ENCODE results near the gene TRAPPC13. TPM values are rescaled to one million over a fixed set of nuclear protein-coding genes. Genes with fewer than 3 reads are reported as not detected.
A peak's percentile ranks its signal among the peaks of the same experiment; 100 is the strongest.

Gene TRAPPC13
- total RNA-seq, 1 experiment from 2014 or later = 28.2 TPM

DNA sequence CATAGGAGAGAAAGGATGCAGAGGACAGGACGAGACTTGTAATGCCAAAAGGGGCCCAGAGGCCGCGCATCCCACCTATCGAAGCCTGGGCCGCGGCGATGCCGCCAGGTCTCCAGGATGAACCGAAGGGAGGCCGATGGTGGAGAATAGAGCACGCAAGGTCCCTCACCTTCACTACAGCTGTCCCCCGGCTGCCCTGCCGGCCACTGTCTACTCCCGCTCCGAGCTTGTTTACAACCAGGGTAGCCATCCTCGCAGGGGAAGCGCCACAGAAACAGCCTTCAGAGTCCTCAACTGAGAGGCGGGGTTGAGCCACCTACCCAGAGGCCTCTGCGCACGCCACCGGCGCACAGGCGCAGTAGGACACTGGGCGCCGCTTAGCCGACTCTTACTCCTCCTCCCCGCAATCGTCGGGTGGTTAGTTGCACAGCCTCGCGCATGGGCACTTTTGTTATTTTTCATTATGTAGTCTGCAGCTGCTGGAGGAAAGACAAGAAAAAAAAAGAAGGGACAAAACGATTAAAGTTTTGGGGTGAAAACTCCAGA lies 729 bp upstream of the TRAPPC13 start, which contains the start of gene TRIM23:
TSS of gene TRIM23 (minus strand) at position 309 of the 546 bp plus-strand sequence. CDS start at position 250, 59 bp downstream.
- Mint-ChIP-seq H3K4me1 (ENCODE audit: low read depth, unreplicated experiment) (no peaks in the 10 kb centered on the region), H3K27me3 (ENCODE audit: unreplicated experiment) (no peaks in the 10 kb centered on the region), H3K27ac (ENCODE audit: unreplicated experiment) (peak within 1 kb of the TSS; percentile 98), H3K9me3 (ENCODE audit: low read depth, unreplicated experiment) (no peaks in the 10 kb centered on the region), H3K4me3 (ENCODE audit: low read depth, unreplicated experiment) (peak within 1 kb of the TSS; percentile 99), H3K36me3 (ENCODE audit: insufficient read depth, unreplicated experiment) (peaks cover 28% of the 10 kb centered on the region)
- peak; percentile 89 for DNase-seq
- intact Hi-C loops (cut with micrococcal nuclease; ENCODE audit: unreplicated experiment) = loop anchor here (1.0 kb wide), 1 partner anchor 13 kb away; no protein-coding TSS in a partner anchor
- CTCF ChIA-PET = interaction anchor here (0.6 to 0.9 kb wide), 2 partner anchors 12 to 669 kb away, joined by 3 to 7 read pairs; no protein-coding TSS in a partner anchor
- no TSS peak for BruUV-seq (replicated peaks)
- TF ChIP-seq, protein P1, sequence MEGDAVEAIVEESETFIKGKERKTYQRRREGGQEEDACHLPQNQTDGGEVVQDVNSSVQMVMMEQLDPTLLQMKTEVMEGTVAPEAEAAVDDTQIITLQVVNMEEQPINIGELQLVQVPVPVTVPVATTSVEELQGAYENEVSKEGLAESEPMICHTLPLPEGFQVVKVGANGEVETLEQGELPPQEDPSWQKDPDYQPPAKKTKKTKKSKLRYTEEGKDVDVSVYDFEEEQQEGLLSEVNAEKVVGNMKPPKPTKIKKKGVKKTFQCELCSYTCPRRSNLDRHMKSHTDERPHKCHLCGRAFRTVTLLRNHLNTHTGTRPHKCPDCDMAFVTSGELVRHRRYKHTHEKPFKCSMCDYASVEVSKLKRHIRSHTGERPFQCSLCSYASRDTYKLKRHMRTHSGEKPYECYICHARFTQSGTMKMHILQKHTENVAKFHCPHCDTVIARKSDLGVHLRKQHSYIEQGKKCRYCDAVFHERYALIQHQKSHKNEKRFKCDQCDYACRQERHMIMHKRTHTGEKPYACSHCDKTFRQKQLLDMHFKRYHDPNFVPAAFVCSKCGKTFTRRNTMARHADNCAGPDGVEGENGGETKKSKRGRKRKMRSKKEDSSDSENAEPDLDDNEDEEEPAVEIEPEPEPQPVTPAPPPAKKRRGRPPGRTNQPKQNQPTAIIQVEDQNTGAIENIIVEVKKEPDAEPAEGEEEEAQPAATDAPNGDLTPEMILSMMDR (IDR thresholded peaks at IDR 0.05; ENCODE audit: unreplicated experiment) = no peak

GRCh38 chr5:65625743-65626142 lies 916 bp downstream of the TRAPPC13 start:
- H3K4me1 Mint-ChIP-seq (ENCODE audit: low read depth, unreplicated experiment) = no peaks in the 10 kb centered on the region
- H3K4me3 Mint-ChIP-seq (ENCODE audit: low read depth, unreplicated experiment) = peak overlapping the region; percentile 99
- no peaks in the 10 kb centered on the region for H3K9me3 Mint-ChIP-seq (ENCODE audit: low read depth, unreplicated experiment)
- CTCF ChIA-PET = interaction anchor here (1.4 kb wide), 1 partner anchor 14 kb away, joined by 5 read pairs; no protein-coding TSS in a partner anchor
- DNase-seq = no peak
- intact Hi-C loops (cut with micrococcal nuclease; ENCODE audit: unreplicated experiment) = no loop called here
- TF ChIP-seq, protein P1 (IDR thresholded peaks at IDR 0.05; ENCODE audit: unreplicated experiment) = no peak
- no TSS peak for BruUV-seq (replicated peaks)
- H3K27me3 Mint-ChIP-seq (ENCODE audit: unreplicated experiment) = no peaks in the 10 kb centered on the region
- peak overlapping the region; percentile 98 for H3K27ac Mint-ChIP-seq (ENCODE audit: unreplicated experiment)
- peaks cover 28% of the 10 kb centered on the region for H3K36me3 Mint-ChIP-seq (ENCODE audit: insufficient read depth, unreplicated experiment)

DNA sequence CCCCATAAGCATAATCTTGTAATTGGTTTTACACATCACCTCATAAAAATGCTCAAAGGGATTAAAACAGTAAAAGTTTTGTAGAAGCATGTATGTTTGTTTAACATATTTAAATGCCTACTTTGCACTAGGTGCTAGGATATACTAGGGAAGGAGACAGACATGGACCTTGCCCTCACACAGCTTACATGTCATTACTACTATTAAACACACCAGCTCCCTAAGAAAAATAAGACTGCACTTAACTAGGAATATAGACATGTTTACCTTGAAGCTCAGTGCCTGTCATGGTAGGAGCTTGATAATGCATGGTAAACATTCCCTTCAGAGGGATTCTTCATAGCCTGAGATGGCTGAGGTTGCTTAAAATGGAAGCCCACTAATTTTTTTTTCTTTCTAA lies 6.2 kb downstream of the TRAPPC13 start:
- Mint-ChIP-seq H3K27me3 (ENCODE audit: unreplicated experiment) (no peaks in the 10 kb centered on the region), H3K9me3 (ENCODE audit: low read depth, unreplicated experiment) (no peaks in the 10 kb centered on the region), H3K4me3 (ENCODE audit: low read depth, unreplicated experiment) (no peak overlapping the region), H3K27ac (ENCODE audit: unreplicated experiment) (no peak overlapping the region), H3K36me3 (ENCODE audit: insufficient read depth, unreplicated experiment) (no peaks in the 10 kb centered on the region), H3K4me1 (ENCODE audit: low read depth, unreplicated experiment) (no peaks in the 10 kb centered on the region)
- no TSS peak for BruUV-seq (replicated peaks)
- no peak for DNase-seq
- TF ChIP-seq, protein P1 (IDR thresholded peaks at IDR 0.05; ENCODE audit: unreplicated experiment) = no peak
- intact Hi-C loops (cut with micrococcal nuclease; ENCODE audit: unreplicated experiment) = no loop called here
- CTCF ChIA-PET = no interaction called here

- intact Hi-C loops (cut with micrococcal nuclease; ENCODE audit: unreplicated experiment) = no loop called here
- H3K4me1 Mint-ChIP-seq (ENCODE audit: low read depth, unreplicated experiment) = no peaks in the 10 kb centered on the region
- H3K27me3 Mint-ChIP-seq (ENCODE audit: unreplicated experiment) = no peaks in the 10 kb centered on the region
- no peak for DNase-seq
- CTCF ChIA-PET = no interaction called here
- no peak overlapping the region for H3K4me3 Mint-ChIP-seq (ENCODE audit: low read depth, unreplicated experiment)
- BruUV-seq (replicated peaks) = no TSS peak
- no peak overlapping the region for H3K27ac Mint-ChIP-seq (ENCODE audit: unreplicated experiment)
- TF ChIP-seq, protein P1 (IDR thresholded peaks at IDR 0.05; ENCODE audit: unreplicated experiment) = no peak
- peaks cover 2% of the 10 kb centered on the region for H3K9me3 Mint-ChIP-seq (ENCODE audit: low read depth, unreplicated experiment)
- peaks cover 4% of the 10 kb centered on the region for H3K36me3 Mint-ChIP-seq (ENCODE audit: insufficient read depth, unreplicated experiment)
Measured at GRCh38 chr5:65640240-65640639, 15.4 kb downstream of the TRAPPC13 start.
